Heart right ventricle (tissue), 16 donors: ENCODE results near the gene CRACR2B. TPM values are rescaled to one million over a fixed set of nuclear protein-coding genes. Genes with fewer than 3 reads are reported as not detected.

Experiments
- ATAC-seq, 8 donors: fragments of 200-7000 bp; cut with Tn5 transposase; one replicate each; pipeline ENCODE4 v1.9.1; 2020; ENCODE audit warnings: mild to moderate bottlenecking in 8 of 8, moderate library complexity in 8 of 8, moderate number of reproducible peaks in 1 of 8
- DNase-seq, 2 donors: peaks; one replicate each; pipeline ENCODE4 v3.0.0-alpha.2; 2020
- H3K27ac ChIP-seq, 10 donors: fragments of 200-600 bp; sonication (generic) in 2 of 10; one replicate each; pipeline versions ENCODE4 v1.5.0 to v1.8.0; 2020 to 2022; ENCODE audit warnings: mild to moderate bottlenecking in 3 of 10
- H3K27me3 ChIP-seq, 7 donors: fragments of 200-600 bp; one replicate each; pipeline ENCODE4 v1.8.0; 2021 to 2022; ENCODE audit warnings: mild to moderate bottlenecking in 2 of 7
- H3K36me3 ChIP-seq, 9 donors: fragments of 200-600 bp; sonication (generic) in 1 of 9; one replicate each; pipeline versions ENCODE4 v1.5.0 to v1.8.0; 2020 to 2022; ENCODE audit warnings: mild to moderate bottlenecking in 2 of 9
- H3K4me1 ChIP-seq, 9 donors: fragments of 200-600 bp; sonication (generic) in 1 of 9; one replicate each; pipeline versions ENCODE4 v1.5.0 to v1.8.0; 2020 to 2022; ENCODE audit warnings: mild to moderate bottlenecking in 4 of 9
- H3K4me3 ChIP-seq, 10 donors: fragments of 200-600 bp; sonication (generic) in 2 of 10; one replicate each; pipeline versions ENCODE4 v1.5.0 to v1.8.0; 2020 to 2022; ENCODE audit warnings: mild to moderate bottlenecking in 7 of 10, moderate library complexity in 2 of 10
- H3K9me3 ChIP-seq, 11 donors: fragments of 200-600 bp in 10 of 11; sonication (generic) in 2 of 11; one replicate each; pipeline versions ENCODE4 v1.5.0 to v1.8.0; 2013 to 2022; ENCODE audit warnings: mild to moderate bottlenecking in 2 of 11, control low read depth in 1 of 11, moderate library complexity in 1 of 11
- CTCF ChIP-seq, 9 donors: fragments of 200-600 bp; sonication (generic) in 2 of 9; IDR thresholded peaks; one replicate each; pipeline versions ENCODE4 v1.5.0 to v1.8.0; 2021 to 2022; ENCODE audit warnings: antibody characterized with exemption in 9 of 9, mild to moderate bottlenecking in 5 of 9, moderate library complexity in 1 of 9
- WGBS, 2 donors: extraction: QIAGEN DNeasy Blood & Tissue Kit; methylation state at CpG; one replicate each; pipeline ENCODE4 v1.1.7; 2013; ENCODE audit warnings: inconsistent platforms in 1 of 2; 5-methylcytosine and 5-hydroxymethylcytosine counted together
- intact Hi-C, 10 donors: fragments of 100-400 bp; cut with DNase I; formaldehyde crosslinking; loops; one replicate each; pipeline versions ENCODE4 v1.11.1 to v1.14.2; 2022
- polyA plus RNA-seq, 2 donors: library from polyadenylated mRNA; stranded (reverse); fragments of 200-250 nt; gene quantifications; one replicate each; pipeline ENCODE4 v1.2.3, GENCODE V29; 2013
- total RNA-seq, 10 donors: library from RNA; stranded (reverse); fragmentation: NEBNext Ultra II Directional in 3 of 10; extraction: Animal tissue kit (Norgen Biotek cat#: 25700) in 3 of 10; gene quantifications; one replicate each; pipeline versions ENCODE4 v1.2.1 to v1.2.4, GENCODE V29; 2021 to 2023
- donor health status: Arrhythmogenic right ventricular cardiomyopathy.
- donor health status: ischemic (EF 13 %, LVEDD 7.1; RV severe dilation, severe dysfunction).
- donor health status: healthy with polysubstance abuse.
- donor health status: DM: no; HTN: yes; CAD: no.
- donor health status: DM: no; HTN: no; CAD: no.
- donor health status: ischemic (EF 25% LVEDD 6.9; RV normal size, moderate dysfunction).
- donor health status: ischemic (EF 25% LVEDD 5.7; RV mildly dilated, moderate dysfunction).
- donor health status: healthy.
- donor health status: DM: yes; HTN: yes; CAD: no.
- donor health status: Ischemic cardiomyopathy.
- donor health status: ischemic (EF 35%, LVEDD 5.7; RV mildly dilated, moderate dysfunction).
- donor health status: nonischemic (EF 11% LVEDD 7.7; RV severe dilation, severe dysfunction).
- donor health status: DM: yes; HTN: yes; CAD: no.
- donor health status: PGD.
- donor health status: ischemic (EF 29% LVEDD 5.4; RV normal size, mild dysfunction).
- donor health status: nonischemic (EF 23%, LVEDD 6.1; RV moderate dilation, normal function).

CRACR2B gene
- total and polyA plus RNA-seq, 12 donors = 11.4 to 72.3 (median 17.0) TPM

- ATAC-seq (no peak), DNase-seq (no peak)
- Histone ChIP-seq H3K4me1 (peaks cover 22 to 79% (median 39%) of the 10 kb centered on the region in 9 donors), H3K4me3 (no peak overlapping the region), H3K36me3 (peaks cover 0 to 17% (median 0%) of the 10 kb centered on the region in 9 donors), H3K9me3 (no peaks in the 10 kb centered on the region), H3K27me3 (peaks cover 0 to 26% (median 0%) of the 10 kb centered on the region in 7 donors), H3K27ac (no peak overlapping the region)
- no peak for TF ChIP-seq CTCF (IDR thresholded peaks at IDR 0.05)
- intact Hi-C loops = loop anchor here in 2 of 10 donors (10.0 kb wide), 1 partner anchor 192 kb away; no protein-coding TSS in a partner anchor
- 85 to 87% methylated on average over 14 to 15 of the region's 15 CpGs for WGBS, 2 donors
Observed at GRCh38 chr11:852762-853161, 25.0 kb downstream of the CRACR2B start.

GRCh38 chr11:853682-854448 is 26.1 kb downstream of the CRACR2B start:
- no peak for ATAC-seq
- peak overlapping the region in 1 of 10 donors; percentile 21 for H3K27ac ChIP-seq
- WGBS, 2 donors = 92 to 95% methylated on average over 27 of the region's 27 CpGs

GRCh38 chr11:854601-855329 is 27.0 kb downstream of the CRACR2B start:
- no peak for TF ChIP-seq CTCF (IDR thresholded peaks at IDR 0.05)
- WGBS, 2 donors = 82 to 88% methylated on average over 20 of the region's 20 CpGs
- no peak for ATAC-seq
- peaks cover 0 to 17% (median 0%) of the 10 kb centered on the region in 9 donors for H3K36me3 ChIP-seq
- DNase-seq = no peak
- H3K27ac ChIP-seq = peak overlapping the region in 2 of 10 donors; percentile 10 to 21
- peaks cover 12 to 67% (median 28%) of the 10 kb centered on the region in 9 donors for H3K4me1 ChIP-seq
- H3K27me3 ChIP-seq = peaks cover 0 to 9% (median 0%) of the 10 kb centered on the region in 7 donors
- intact Hi-C loops = loop anchor here in 2 of 10 donors (10.0 kb wide), 1 partner anchor 190 kb away; no protein-coding TSS in a partner anchor
- no peak overlapping the region for H3K4me3 ChIP-seq
- no peaks in the 10 kb centered on the region for H3K9me3 ChIP-seq

More at GRCh38 chr11:853682-854448, 26.1 kb downstream of the CRACR2B start:
- Histone ChIP-seq H3K4me3 (no peak overlapping the region), H3K9me3 (no peaks in the 10 kb centered on the region), H3K27me3 (peaks cover 0 to 15% (median 0%) of the 10 kb centered on the region in 7 donors), H3K36me3 (peaks cover 0 to 17% (median 0%) of the 10 kb centered on the region in 9 donors), H3K4me1 (peaks cover 13 to 68% (median 29%) of the 10 kb centered on the region in 9 donors)
- no peak for DNase-seq
- intact Hi-C loops = loop anchor here in 2 of 10 donors (10.0 kb wide), 1 partner anchor 191 kb away; no protein-coding TSS in a partner anchor
- TF ChIP-seq CTCF (IDR thresholded peaks at IDR 0.05) = no peak

DNA sequence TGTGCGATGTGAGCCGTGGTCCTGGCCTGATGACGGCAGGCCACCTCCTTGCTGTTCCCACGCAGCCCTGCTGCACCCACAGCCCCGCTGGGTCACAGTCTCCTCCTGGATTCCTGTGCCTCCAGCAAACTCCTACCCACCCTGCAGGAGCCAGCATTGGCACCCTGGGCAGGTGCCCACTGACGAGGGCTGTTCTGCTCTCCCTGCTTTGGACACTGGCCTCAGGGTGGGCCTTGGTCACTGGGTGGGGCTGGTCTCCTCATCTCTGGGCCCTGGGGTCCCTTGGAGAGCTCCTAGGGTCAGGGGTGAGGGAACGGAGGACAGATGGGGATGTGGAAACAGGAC is 27.6 kb downstream of the CRACR2B start:
- intact Hi-C loops = loop anchor here in 2 of 10 donors (10.0 kb wide), 1 partner anchor 189 kb away; no protein-coding TSS in a partner anchor
- H3K4me1 ChIP-seq = peaks cover 13 to 68% (median 31%) of the 10 kb centered on the region in 9 donors

More for the DNA sequence above, 27.6 kb downstream of the CRACR2B start:
- Histone ChIP-seq H3K4me3 (no peak overlapping the region), H3K9me3 (no peaks in the 10 kb centered on the region), H3K27ac (no peak overlapping the region), H3K27me3 (peaks cover 0 to 4% (median 0%) of the 10 kb centered on the region in 7 donors), H3K36me3 (peaks cover 0 to 14% (median 0%) of the 10 kb centered on the region in 9 donors)
- no peak for TF ChIP-seq CTCF (IDR thresholded peaks at IDR 0.05)
- 92 to 93% methylated on average over 7 of the region's 7 CpGs for WGBS, 2 donors
- ATAC-seq = no peak
- no peak for DNase-seq
